GM18867 (cell line): ENCODE data around the gene TSTD1.
"Not testable (repeated sequence)": the region's sequence is repeated elsewhere in the genome, so short reads cannot be mapped to it uniquely, and the experiment has no call there.

Source experiments
- ATAC-seq: cut with Tn5 transposase; IDR thresholded peaks from one replicate; pipeline ENCODE4 v1.9.1; 2021; ENCODE audit warnings: mild to moderate bottlenecking, moderate library complexity; ENCODE audit not compliant: unreplicated experiment

Gene TSTD1

GRCh38 chr1:161012420-161012819 lies 26.3 kb downstream of the TSTD1 start:
- no peak for ATAC-seq

- ATAC-seq = no peak
Measured at GRCh38 chr1:161009602-161010211, 29.1 kb downstream of the TSTD1 start.

GRCh38 chr1:161008869-161009510 lies 29.8 kb downstream of the TSTD1 start:
- ATAC-seq = no peak

GRCh38 chr1:161007369-161007768 lies 31.4 kb downstream of the TSTD1 start:
- ATAC-seq = no peak

GRCh38 chr1:161006563-161006962 lies 32.2 kb downstream of the TSTD1 start:
- no peak for ATAC-seq

- ATAC-seq = no peak
Measured at GRCh38 chr1:161001525-161001924, 37.2 kb downstream of the TSTD1 start.

GRCh38 chr1:161000736-161001480 lies 37.9 kb downstream of the TSTD1 start:
- ATAC-seq = no peak

- ATAC-seq = no peak
Measured at GRCh38 chr1:160999376-160999775, 39.4 kb downstream of the TSTD1 start.

- no peak for ATAC-seq
Measured at GRCh38 chr1:160997323-160998038, 41.3 kb downstream of the TSTD1 start.

GRCh38 chr1:160996178-160996577 lies 42.6 kb downstream of the TSTD1 start:
- no peak for ATAC-seq

- ATAC-seq = no peak
Measured at GRCh38 chr1:160993544-160994193, 45.1 kb downstream of the TSTD1 start.

- ATAC-seq = not testable (repeated sequence)
Measured at GRCh38 chr1:160992036-160992435, 46.7 kb downstream of the TSTD1 start.
